GM23338 (cell line): ENCODE data around the gene FBXL2. TPM values are rescaled to one million over a fixed set of nuclear protein-coding genes. Genes with fewer than 3 reads are reported as not detected.

Source experiments
- ATAC-seq: fragments of 200-7000 bp; cut with Tn5 transposase; 3 replicates; pipeline ENCODE4 v1.9.1; 2020
- DNase-seq: peaks from one replicate; pipeline ENCODE4 v3.0.0-alpha.2; 2015; ENCODE audit warnings: low spot score
- H2AFZ ChIP-seq: fragments of 200-600 bp; sonication (generic); 2 replicates; pipeline ENCODE4 v1.8.0; 2016; ENCODE audit warnings: antibody characterized with exemption, mild to moderate bottlenecking, moderate library complexity
- H3F3A ChIP-seq: fragments of 200-600 bp; sonication (generic); replicated peaks from 2 replicates; pipeline ENCODE4 v1.8.0; 2017; ENCODE audit warnings: antibody characterized with exemption, mixed run types, low read depth
- H3K27ac ChIP-seq: fragments of 200-600 bp; sonication (generic); 2 replicates; pipeline ENCODE4 v1.6.1; 2016; ENCODE audit warnings: low read depth
- H3K27me3 ChIP-seq: fragments of 200-600 bp; sonication (generic); 2 replicates; pipeline ENCODE4 v1.8.0; 2016; ENCODE audit warnings: mild to moderate bottlenecking, mixed run types, moderate library complexity; ENCODE audit not compliant: insufficient read depth
- H3K36me3 ChIP-seq: fragments of 200-600 bp; sonication (generic); 2 replicates; pipeline ENCODE4 v1.8.0; 2016; ENCODE audit warnings: mild to moderate bottlenecking; ENCODE audit not compliant: insufficient read depth
- H3K4me1 ChIP-seq: fragments of 200-600 bp; sonication (generic); 2 replicates; pipeline ENCODE4 v1.8.0; 2016; ENCODE audit warnings: mild to moderate bottlenecking, moderate library complexity; ENCODE audit not compliant: insufficient read depth
- H3K4me2 ChIP-seq: fragments of 200-600 bp; sonication (generic); 2 replicates; pipeline ENCODE4 v1.7.1; 2017; ENCODE audit warnings: mixed run types
- H3K4me3 ChIP-seq: fragments of 200-600 bp; sonication (generic); 2 replicates; pipeline ENCODE4 v1.6.1; 2016; ENCODE audit warnings: mixed run types
- H3K79me2 ChIP-seq: fragments of 200-600 bp; sonication (generic); replicated peaks from 2 replicates; pipeline ENCODE4 v1.8.0; 2017; ENCODE audit warnings: mild to moderate bottlenecking; ENCODE audit not compliant: insufficient read depth
- H3K9me2 ChIP-seq: fragments of 200-600 bp; sonication (generic); 2 replicates; pipeline ENCODE4 v1.8.0; 2017; ENCODE audit not compliant: insufficient read depth
- H4K20me1 ChIP-seq: fragments of 200-600 bp; sonication (generic); replicated peaks from 2 replicates; pipeline ENCODE4 v1.8.0; 2017; ENCODE audit warnings: mild to moderate bottlenecking; ENCODE audit not compliant: insufficient read depth
- H3K27ac Mint-ChIP-seq: 2 replicates; pipeline ENCODE4 v1.8.0; 2020; ENCODE audit warnings: inconsistent platforms, mild to moderate bottlenecking, moderate library complexity, mixed read lengths
- H3K27me3 Mint-ChIP-seq: 3 replicates; pipeline ENCODE4 v1.8.0; 2022; ENCODE audit warnings: low read depth, mild to moderate bottlenecking, moderate library complexity, mixed read lengths, inconsistent platforms; ENCODE audit not compliant: insufficient read depth, poor library complexity
- H3K36me3 Mint-ChIP-seq: 3 replicates; pipeline ENCODE4 v1.8.0; 2021; ENCODE audit warnings: low read depth, mild to moderate bottlenecking, inconsistent platforms, moderate library complexity, mixed read lengths
- H3K4me1 Mint-ChIP-seq: 3 replicates; pipeline ENCODE4 v1.8.0; 2020; ENCODE audit warnings: mild to moderate bottlenecking, inconsistent platforms, mixed read lengths
- H3K4me3 Mint-ChIP-seq: 3 replicates; pipeline ENCODE4 v1.8.0; 2021; ENCODE audit warnings: moderate library complexity, mild to moderate bottlenecking, inconsistent platforms, mixed read lengths
- H3K9me3 Mint-ChIP-seq: 3 replicates; pipeline ENCODE4 v1.8.0; 2020; ENCODE audit warnings: moderate library complexity, mild to moderate bottlenecking, inconsistent platforms, mixed read lengths
- EZH2 ChIP-seq: fragments of 200-600 bp; sonication (generic); IDR thresholded peaks from one replicate; pipeline ENCODE4 v1.8.0; 2017; ENCODE audit warnings: antibody characterized with exemption, mild to moderate bottlenecking, low read depth; ENCODE audit not compliant: unreplicated experiment
- JUNB ChIP-seq: IDR thresholded peaks from one replicate; pipeline ENCODE4 v1.6.1; 2016; ENCODE audit warnings: antibody characterized with exemption; ENCODE audit not compliant: unreplicated experiment
- REST ChIP-seq: IDR thresholded peaks from one replicate; pipeline ENCODE4 v1.6.1; 2018; ENCODE audit warnings: antibody characterized with exemption; ENCODE audit not compliant: unreplicated experiment
- STAT1 ChIP-seq: IDR thresholded peaks from one replicate; pipeline ENCODE4 v1.6.1; 2016; ENCODE audit warnings: antibody characterized with exemption; ENCODE audit not compliant: unreplicated experiment
- ZNF331 ChIP-seq: fragments of 250-450 bp; sonication (Bioruptor Pico); IDR thresholded peaks from 2 replicates; pipeline ENCODE4 v1.5.0; 2020; ENCODE audit warnings: low read depth, mild to moderate bottlenecking, moderate library complexity
- polyA plus RNA-seq: library from polyadenylated mRNA; unstranded; fragments of >200 nt; fragmentation: Nextera tagmentation; extraction: Ambion mirVana; gene quantifications from 2 replicates; pipeline ENCODE4 v1.2.1, GENCODE V29; 2016
- total RNA-seq: library from RNA; depleted of rRNA; stranded (reverse); fragments of >200 nt; shearing (Covaris generic); gene quantifications from 2 replicates; pipeline ENCODE4 v1.2.3, GENCODE V29; 2014
- TF ChIP-seq, protein P1 (sequence below), 2 experiments: fragments of 200-600 bp in 1 of 2; sonication (generic) in 1 of 2; conservative IDR thresholded peaks; 2 replicates each; pipeline versions ENCODE4 v1.5.1 to v1.6.1; 2016 to 2017; ENCODE audit warnings: antibody characterized with exemption in 2 of 2, low read depth in 2 of 2, mild to moderate bottlenecking in 2 of 2, moderate library complexity in 1 of 2
- TF ChIP-seq, protein P2 (sequence below): fragments of 250-450 bp; sonication (Bioruptor Pico); IDR thresholded peaks from 2 replicates; pipeline ENCODE4 v1.5.0; 2020; ENCODE audit warnings: mild to moderate bottlenecking, moderate library complexity

Gene FBXL2
- total and polyA plus RNA-seq, 2 experiments from 2014 or later: 2.8 to 5.7 TPM

GRCh38 chr3:33318710-33319380, 41.6 kb downstream of the FBXL2 start:
- no peak overlapping the region for H3K27ac Mint-ChIP-seq
- H3K27me3 Mint-ChIP-seq: no peaks in the 10 kb centered on the region
- H3K27ac ChIP-seq: no peak overlapping the region
- no peaks in the 10 kb centered on the region for H3K36me3 Mint-ChIP-seq
- ATAC-seq (peak; percentile 79), DNase-seq (peak; percentile 39)
- no peaks in the 10 kb centered on the region for H3K27me3 ChIP-seq
- H3K4me2 ChIP-seq: no peak overlapping the region
- H2AFZ ChIP-seq: no peak overlapping the region
- TF ChIP-seq, protein P1, sequence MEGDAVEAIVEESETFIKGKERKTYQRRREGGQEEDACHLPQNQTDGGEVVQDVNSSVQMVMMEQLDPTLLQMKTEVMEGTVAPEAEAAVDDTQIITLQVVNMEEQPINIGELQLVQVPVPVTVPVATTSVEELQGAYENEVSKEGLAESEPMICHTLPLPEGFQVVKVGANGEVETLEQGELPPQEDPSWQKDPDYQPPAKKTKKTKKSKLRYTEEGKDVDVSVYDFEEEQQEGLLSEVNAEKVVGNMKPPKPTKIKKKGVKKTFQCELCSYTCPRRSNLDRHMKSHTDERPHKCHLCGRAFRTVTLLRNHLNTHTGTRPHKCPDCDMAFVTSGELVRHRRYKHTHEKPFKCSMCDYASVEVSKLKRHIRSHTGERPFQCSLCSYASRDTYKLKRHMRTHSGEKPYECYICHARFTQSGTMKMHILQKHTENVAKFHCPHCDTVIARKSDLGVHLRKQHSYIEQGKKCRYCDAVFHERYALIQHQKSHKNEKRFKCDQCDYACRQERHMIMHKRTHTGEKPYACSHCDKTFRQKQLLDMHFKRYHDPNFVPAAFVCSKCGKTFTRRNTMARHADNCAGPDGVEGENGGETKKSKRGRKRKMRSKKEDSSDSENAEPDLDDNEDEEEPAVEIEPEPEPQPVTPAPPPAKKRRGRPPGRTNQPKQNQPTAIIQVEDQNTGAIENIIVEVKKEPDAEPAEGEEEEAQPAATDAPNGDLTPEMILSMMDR (conservative IDR thresholded peaks at IDR 0.05; ENCODE audit: low read depth in 2 of 2): peak; percentile 49 to 54
- TF ChIP-seq EZH2: no peak
- no peak for TF ChIP-seq STAT1
- TF ChIP-seq ZNF331: no peak
- H3K4me1 ChIP-seq: peaks cover 10% of the 10 kb centered on the region; the same call in 1 of the 2 replicates
- no peaks in the 10 kb centered on the region for H3K36me3 ChIP-seq
- no peaks in the 10 kb centered on the region for H3K9me2 ChIP-seq
- H4K20me1 ChIP-seq: no peaks in the 10 kb centered on the region
- H3K9me3 Mint-ChIP-seq: no peaks in the 10 kb centered on the region
- no peaks in the 10 kb centered on the region for H3F3A ChIP-seq
- H3K79me2 ChIP-seq: no peaks in the 10 kb centered on the region
- peaks cover 19% of the 10 kb centered on the region for H3K4me1 Mint-ChIP-seq
- peak overlapping the region; percentile 31; the same call in 1 of the 3 replicates for H3K4me3 Mint-ChIP-seq
- H3K4me3 ChIP-seq: no peak overlapping the region

DNA sequence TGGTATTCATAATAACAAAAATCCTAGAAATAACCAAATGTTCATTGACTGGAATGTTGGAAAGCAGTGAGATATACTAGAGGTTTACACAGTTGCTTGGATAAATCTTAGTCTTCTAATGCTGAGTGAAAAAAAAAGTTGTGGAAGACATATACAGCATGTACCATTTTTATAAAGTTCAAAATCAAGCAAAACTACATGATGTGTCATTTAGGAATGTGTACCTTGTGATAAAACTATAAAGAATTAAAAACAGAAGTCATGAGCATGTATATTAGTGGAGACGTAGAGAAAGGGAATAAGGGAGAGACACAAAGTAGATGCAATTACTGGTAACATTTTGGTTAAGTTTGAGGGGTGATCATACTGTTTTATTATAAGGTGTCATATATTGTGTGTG, 45.2 kb downstream of the FBXL2 start:
- no peak overlapping the region for H3K27ac ChIP-seq
- DNase-seq (no peak), ATAC-seq (no peak)
- H2AFZ ChIP-seq: no peak overlapping the region
- H3K36me3 ChIP-seq: no peaks in the 10 kb centered on the region
- H3K27me3 ChIP-seq: no peaks in the 10 kb centered on the region
- Mint-ChIP-seq H3K36me3 (peaks cover 5% of the 10 kb centered on the region; the same call in 1 of the 3 replicates), H3K9me3 (0 out of 3 replicates have a peak, but pooled peaks cover 3% of the 10 kb centered on the region), H3K27me3 (no peaks in the 10 kb centered on the region), H3K27ac (no peak overlapping the region), H3K4me3 (no peak overlapping the region), H3K4me1 (peaks cover 12% of the 10 kb centered on the region; the same call in 1 of the 3 replicates)
- H4K20me1 ChIP-seq: no peaks in the 10 kb centered on the region
- H3K9me2 ChIP-seq: no peaks in the 10 kb centered on the region
- TF ChIP-seq ZNF331 (no peak), JUNB (no peak), REST (no peak), STAT1 (no peak)
- TF ChIP-seq, protein P2, sequence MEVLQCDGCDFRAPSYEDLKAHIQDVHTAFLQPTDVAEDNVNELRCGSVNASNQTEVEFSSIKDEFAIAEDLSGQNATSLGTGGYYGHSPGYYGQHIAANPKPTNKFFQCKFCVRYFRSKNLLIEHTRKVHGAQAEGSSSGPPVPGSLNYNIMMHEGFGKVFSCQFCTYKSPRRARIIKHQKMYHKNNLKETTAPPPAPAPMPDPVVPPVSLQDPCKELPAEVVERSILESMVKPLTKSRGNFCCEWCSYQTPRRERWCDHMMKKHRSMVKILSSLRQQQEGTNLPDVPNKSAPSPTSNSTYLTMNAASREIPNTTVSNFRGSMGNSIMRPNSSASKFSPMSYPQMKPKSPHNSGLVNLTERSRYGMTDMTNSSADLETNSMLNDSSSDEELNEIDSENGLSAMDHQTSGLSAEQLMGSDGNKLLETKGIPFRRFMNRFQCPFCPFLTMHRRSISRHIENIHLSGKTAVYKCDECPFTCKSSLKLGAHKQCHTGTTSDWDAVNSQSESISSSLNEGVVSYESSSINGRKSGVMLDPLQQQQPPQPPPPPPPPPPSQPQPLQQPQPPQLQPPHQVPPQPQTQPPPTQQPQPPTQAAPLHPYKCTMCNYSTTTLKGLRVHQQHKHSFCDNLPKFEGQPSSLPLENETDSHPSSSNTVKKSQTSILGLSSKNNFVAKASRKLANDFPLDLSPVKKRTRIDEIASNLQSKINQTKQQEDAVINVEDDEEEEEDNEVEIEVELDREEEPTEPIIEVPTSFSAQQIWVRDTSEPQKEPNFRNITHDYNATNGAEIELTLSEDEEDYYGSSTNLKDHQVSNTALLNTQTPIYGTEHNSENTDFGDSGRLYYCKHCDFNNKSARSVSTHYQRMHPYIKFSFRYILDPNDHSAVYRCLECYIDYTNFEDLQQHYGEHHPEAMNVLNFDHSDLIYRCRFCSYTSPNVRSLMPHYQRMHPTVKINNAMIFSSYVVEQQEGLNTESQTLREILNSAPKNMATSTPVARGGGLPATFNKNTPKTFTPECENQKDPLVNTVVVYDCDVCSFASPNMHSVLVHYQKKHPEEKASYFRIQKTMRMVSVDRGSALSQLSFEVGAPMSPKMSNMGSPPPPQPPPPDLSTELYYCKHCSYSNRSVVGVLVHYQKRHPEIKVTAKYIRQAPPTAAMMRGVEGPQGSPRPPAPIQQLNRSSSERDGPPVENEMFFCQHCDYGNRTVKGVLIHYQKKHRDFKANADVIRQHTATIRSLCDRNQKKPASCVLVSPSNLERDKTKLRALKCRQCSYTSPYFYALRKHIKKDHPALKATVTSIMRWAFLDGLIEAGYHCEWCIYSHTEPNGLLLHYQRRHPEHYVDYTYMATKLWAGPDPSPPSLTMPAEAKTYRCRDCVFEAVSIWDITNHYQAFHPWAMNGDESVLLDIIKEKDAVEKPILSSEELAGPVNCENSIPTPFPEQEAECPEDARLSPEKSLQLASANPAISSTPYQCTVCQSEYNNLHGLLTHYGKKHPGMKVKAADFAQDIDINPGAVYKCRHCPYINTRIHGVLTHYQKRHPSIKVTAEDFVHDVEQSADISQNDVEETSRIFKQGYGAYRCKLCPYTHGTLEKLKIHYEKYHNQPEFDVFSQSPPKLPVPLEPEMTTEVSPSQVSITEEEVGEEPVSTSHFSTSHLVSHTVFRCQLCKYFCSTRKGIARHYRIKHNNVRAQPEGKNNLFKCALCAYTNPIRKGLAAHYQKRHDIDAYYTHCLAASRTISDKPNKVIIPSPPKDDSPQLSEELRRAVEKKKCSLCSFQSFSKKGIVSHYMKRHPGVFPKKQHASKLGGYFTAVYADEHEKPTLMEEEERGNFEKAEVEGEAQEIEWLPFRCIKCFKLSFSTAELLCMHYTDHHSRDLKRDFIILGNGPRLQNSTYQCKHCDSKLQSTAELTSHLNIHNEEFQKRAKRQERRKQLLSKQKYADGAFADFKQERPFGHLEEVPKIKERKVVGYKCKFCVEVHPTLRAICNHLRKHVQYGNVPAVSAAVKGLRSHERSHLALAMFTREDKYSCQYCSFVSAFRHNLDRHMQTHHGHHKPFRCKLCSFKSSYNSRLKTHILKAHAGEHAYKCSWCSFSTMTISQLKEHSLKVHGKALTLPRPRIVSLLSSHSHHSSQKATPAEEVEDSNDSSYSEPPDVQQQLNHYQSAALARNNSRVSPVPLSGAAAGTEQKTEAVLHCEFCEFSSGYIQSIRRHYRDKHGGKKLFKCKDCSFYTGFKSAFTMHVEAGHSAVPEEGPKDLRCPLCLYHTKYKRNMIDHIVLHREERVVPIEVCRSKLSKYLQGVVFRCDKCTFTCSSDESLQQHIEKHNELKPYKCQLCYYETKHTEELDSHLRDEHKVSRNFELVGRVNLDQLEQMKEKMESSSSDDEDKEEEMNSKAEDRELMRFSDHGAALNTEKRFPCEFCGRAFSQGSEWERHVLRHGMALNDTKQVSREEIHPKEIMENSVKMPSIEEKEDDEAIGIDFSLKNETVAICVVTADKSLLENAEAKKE (CRISPR knock-in tag): no peak
- no peaks in the 10 kb centered on the region for H3F3A ChIP-seq
- H3K4me3 ChIP-seq: no peak overlapping the region
- no peaks in the 10 kb centered on the region for H3K79me2 ChIP-seq
- no peak overlapping the region for H3K4me2 ChIP-seq
- no peaks in the 10 kb centered on the region for H3K4me1 ChIP-seq
